A549 (cell line): Measurements from ENCODE around the gene SFR1.

Experiments
- CEBPB ChIP-seq, 2 experiments: fragments of >200 bp in 1 of 2; sonication (Bioruptor Twin) in 1 of 2; formaldehyde crosslinking in 1 of 2; IDR thresholded peaks; 2 replicates each; pipeline ENCODE4 v1.6.1; 2012 to 2016
- CHD4 ChIP-seq: fragments of 200-600 bp; sonication (generic); IDR thresholded peaks from 2 replicates; pipeline ENCODE4 v1.6.1; 2016; ENCODE audit warnings: antibody characterized with exemption, mild to moderate bottlenecking, borderline replicate concordance
- CTCF ChIP-seq: fragments of >200 bp; sonication (Bioruptor Twin); formaldehyde crosslinking; IDR thresholded peaks from 3 replicates; pipeline ENCODE4 v1.5.1; 2016
- EP300 ChIP-seq, 2 experiments: fragments of >200 bp; sonication (Bioruptor Twin); formaldehyde crosslinking; IDR thresholded peaks; 2 replicates in 1 of 2; 3 replicates in 1 of 2; pipeline ENCODE4 v1.6.1; 2016 to 2017
- GATA3 ChIP-seq: IDR thresholded peaks from 2 replicates; pipeline ENCODE4 v1.6.1; 2012; ENCODE audit warnings: borderline replicate concordance
- KDM1A ChIP-seq: fragments of 200-600 bp; sonication (generic); IDR thresholded peaks from 2 replicates; pipeline ENCODE4 v1.6.1; 2016; ENCODE audit warnings: low read depth, mild to moderate bottlenecking
- NPAS2 ChIP-seq: fragments of 250-450 bp; sonication (Bioruptor Pico); IDR thresholded peaks from 2 replicates; pipeline ENCODE4 v1.8.0; 2022; ENCODE audit warnings: mild to moderate bottlenecking, moderate library complexity, borderline replicate concordance
- POLR2A ChIP-seq: IDR thresholded peaks from 2 replicates; pipeline ENCODE4 v1.6.1; 2012; ENCODE audit warnings: mild to moderate bottlenecking, low read length
- REST ChIP-seq: fragments of 200-600 bp; sonication (generic); IDR thresholded peaks from 2 replicates; pipeline ENCODE4 v1.6.1; 2016; ENCODE audit warnings: antibody characterized with exemption, mild to moderate bottlenecking, moderate library complexity
- RFX5 ChIP-seq: fragments of 450-650 bp; IDR thresholded peaks from 2 replicates; pipeline ENCODE4 v1.7.1; 2014; ENCODE audit warnings: antibody characterized with exemption, mild to moderate bottlenecking, moderate library complexity
- SREBF2 ChIP-seq: fragments of 450-650 bp; IDR thresholded peaks from 2 replicates; pipeline ENCODE4 v1.6.1; 2014; ENCODE audit warnings: mild to moderate bottlenecking, moderate library complexity
- USF2 ChIP-seq: fragments of 450-650 bp; IDR thresholded peaks from 2 replicates; pipeline ENCODE4 v1.6.1; 2014; ENCODE audit warnings: antibody characterized with exemption

- no peak for TF ChIP-seq NPAS2
- TF ChIP-seq GATA3: no peak
- no peak for TF ChIP-seq POLR2A
- TF ChIP-seq CHD4: no peak
- no peak for TF ChIP-seq EP300 (IDR thresholded peaks at IDR 0.05)
- TF ChIP-seq RFX5: no peak
- no peak for TF ChIP-seq REST
- no peak for TF ChIP-seq USF2
- no peak for TF ChIP-seq SREBF2
- TF ChIP-seq CTCF: no peak
- no peak for TF ChIP-seq KDM1A
- TF ChIP-seq CEBPB (IDR thresholded peaks at IDR 0.05): no peak
Observed at GRCh38 chr10:104119996-104120395, 2.0 kb upstream of the SFR1 start.
